Ovary (tissue), 3 donors: ENCODE measurements around the gene ANGPTL8.

ENCODE experiments used
- EP300 ChIP-seq: sonication (generic); formaldehyde crosslinking; IDR thresholded peaks from one replicate; pipeline ENCODE4 v1.6.1; 2017; ENCODE audit warnings: antibody characterized with exemption
- POLR2A ChIP-seq: fragments of 450-650 bp; IDR thresholded peaks from one replicate; pipeline ENCODE4 v1.6.1; 2017; ENCODE audit warnings: antibody characterized with exemption, mild to moderate bottlenecking, moderate library complexity
- TF ChIP-seq, protein P1 (sequence below), 3 donors: fragments of 450-650 bp in 2 of 3; fragments of 200-600 bp in 1 of 3; IDR thresholded peaks; one replicate each; pipeline versions ENCODE4 v1.5.1 to v1.8.0; 2016 to 2022; ENCODE audit warnings: antibody characterized with exemption in 3 of 3, mild to moderate bottlenecking in 1 of 3
- donor health status: DM: no; HTN: no; CAD: no.

DNA sequence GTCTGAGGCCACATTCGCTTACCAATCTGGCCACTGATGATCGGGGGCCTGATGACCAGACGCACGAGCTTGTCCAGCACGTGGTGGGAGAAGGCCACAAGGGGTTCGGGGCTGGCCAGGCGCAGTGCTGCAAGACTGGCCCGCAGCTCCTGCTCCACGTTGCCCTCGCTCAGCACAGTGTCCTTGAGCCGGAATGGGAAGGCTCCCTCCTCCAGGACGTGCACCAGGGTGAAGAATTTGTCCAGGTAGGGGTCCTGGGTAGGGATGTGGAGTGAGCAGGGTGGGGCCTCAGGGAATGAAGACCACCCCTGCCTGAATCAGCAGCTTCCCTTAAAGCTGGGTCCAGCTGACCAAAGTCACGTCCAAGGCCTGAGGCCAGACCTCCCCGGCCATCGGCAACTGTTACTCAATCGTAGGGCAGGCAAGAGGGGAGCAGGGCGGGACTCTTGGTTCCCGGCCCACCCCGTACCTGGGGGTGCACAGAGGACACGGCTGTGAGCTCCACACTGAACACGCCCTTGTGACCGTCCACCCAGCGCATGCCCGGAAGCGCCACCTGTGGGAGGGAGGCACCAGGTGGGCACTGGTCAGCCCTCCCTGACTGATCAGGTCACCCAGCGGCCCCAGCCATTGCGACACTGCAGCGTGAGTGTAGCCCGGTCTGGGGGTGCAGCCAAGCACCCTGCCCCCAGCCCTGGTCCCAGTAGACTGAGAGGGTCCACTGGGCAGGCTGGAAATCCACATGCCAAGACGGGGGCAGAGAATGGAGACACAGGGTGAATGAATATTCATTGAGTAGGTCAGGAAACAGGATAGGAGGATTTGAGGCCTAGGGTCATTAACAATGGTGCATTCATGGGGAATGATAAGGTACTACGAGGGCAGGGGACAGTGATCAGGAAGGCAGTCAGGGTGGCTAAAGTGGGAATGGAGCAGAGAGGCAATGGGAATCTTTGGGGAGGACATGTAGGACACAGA lies 2.8 kb upstream of the ANGPTL8 start:
- TF ChIP-seq POLR2A: no peak
- TF ChIP-seq, protein P1, sequence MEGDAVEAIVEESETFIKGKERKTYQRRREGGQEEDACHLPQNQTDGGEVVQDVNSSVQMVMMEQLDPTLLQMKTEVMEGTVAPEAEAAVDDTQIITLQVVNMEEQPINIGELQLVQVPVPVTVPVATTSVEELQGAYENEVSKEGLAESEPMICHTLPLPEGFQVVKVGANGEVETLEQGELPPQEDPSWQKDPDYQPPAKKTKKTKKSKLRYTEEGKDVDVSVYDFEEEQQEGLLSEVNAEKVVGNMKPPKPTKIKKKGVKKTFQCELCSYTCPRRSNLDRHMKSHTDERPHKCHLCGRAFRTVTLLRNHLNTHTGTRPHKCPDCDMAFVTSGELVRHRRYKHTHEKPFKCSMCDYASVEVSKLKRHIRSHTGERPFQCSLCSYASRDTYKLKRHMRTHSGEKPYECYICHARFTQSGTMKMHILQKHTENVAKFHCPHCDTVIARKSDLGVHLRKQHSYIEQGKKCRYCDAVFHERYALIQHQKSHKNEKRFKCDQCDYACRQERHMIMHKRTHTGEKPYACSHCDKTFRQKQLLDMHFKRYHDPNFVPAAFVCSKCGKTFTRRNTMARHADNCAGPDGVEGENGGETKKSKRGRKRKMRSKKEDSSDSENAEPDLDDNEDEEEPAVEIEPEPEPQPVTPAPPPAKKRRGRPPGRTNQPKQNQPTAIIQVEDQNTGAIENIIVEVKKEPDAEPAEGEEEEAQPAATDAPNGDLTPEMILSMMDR (IDR thresholded peaks at IDR 0.05): no peak
- TF ChIP-seq EP300: no peak
